Measurements from ENCODE around the gene SMAD5. TPM values are rescaled to one million over a fixed set of nuclear protein-coding genes. Genes with fewer than 3 reads are reported as not detected.

SMAD5 gene
- total RNA-seq, 1 donor from 2014 or later, result 52.7 TPM

- ATAC-seq (no peak), DNase-seq (no peak)
- Histone ChIP-seq H3K36me3 (no peaks in the 10 kb centered on the region), H3K4me1 (peaks cover 30% of the 10 kb centered on the region), H3K4me3 (no peak overlapping the region), H3K27ac (no peak overlapping the region), H3K27me3 (no peaks in the 10 kb centered on the region), H3K9me3 (no peaks in the 10 kb centered on the region)
- no peak for TF ChIP-seq CTCF (IDR thresholded peaks at IDR 0.05)
- intact Hi-C loops (cut with DNase I), result no loop called here
Measured at GRCh38 chr5:136137497-136138220, 5.0 kb downstream of the SMAD5 start.

- DNase-seq (no peak), ATAC-seq (no peak)
- TF ChIP-seq CTCF (IDR thresholded peaks at IDR 0.05), result no peak
- Histone ChIP-seq H3K36me3 (no peaks in the 10 kb centered on the region), H3K27ac (no peak overlapping the region), H3K4me3 (no peak overlapping the region), H3K27me3 (no peaks in the 10 kb centered on the region), H3K4me1 (peaks cover 14% of the 10 kb centered on the region), H3K9me3 (no peaks in the 10 kb centered on the region)
- intact Hi-C loops (cut with DNase I), result no loop called here
Measured at GRCh38 chr5:136141561-136141960, 8.9 kb downstream of the SMAD5 start.

GRCh38 chr5:136143312-136143711 lies 10.7 kb downstream of the SMAD5 start:
- Histone ChIP-seq H3K36me3 (no peaks in the 10 kb centered on the region), H3K27me3 (no peaks in the 10 kb centered on the region), H3K4me1 (no peaks in the 10 kb centered on the region), H3K27ac (no peak overlapping the region), H3K4me3 (no peak overlapping the region), H3K9me3 (no peaks in the 10 kb centered on the region)
- intact Hi-C loops (cut with DNase I), result no loop called here
- ATAC-seq (no peak), DNase-seq (no peak)
- no peak for TF ChIP-seq CTCF (IDR thresholded peaks at IDR 0.05)

DNA sequence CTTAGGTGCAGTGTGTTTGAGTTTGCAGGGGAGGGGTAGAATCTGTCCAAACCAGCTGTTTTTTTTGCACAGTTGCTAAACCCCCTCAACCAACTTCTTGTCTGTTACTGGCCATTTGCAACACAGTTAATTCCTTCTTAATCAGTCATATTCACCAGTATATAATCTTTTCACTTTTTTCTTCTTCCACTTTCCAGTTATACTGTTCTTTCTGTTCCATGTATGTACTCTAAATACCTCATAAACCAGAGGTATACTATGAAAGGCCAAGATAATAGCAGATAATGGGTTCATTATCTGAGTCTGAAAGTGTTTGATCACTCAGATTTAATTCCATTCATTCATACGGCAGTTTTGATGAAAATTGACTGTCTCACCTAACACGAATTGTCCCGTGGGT lies 11.1 kb downstream of the SMAD5 start:
- no peaks in the 10 kb centered on the region for H3K4me1 ChIP-seq
- H3K36me3 ChIP-seq, result no peaks in the 10 kb centered on the region
- ATAC-seq, result no peak
- no peak overlapping the region for H3K27ac ChIP-seq
- intact Hi-C loops (cut with DNase I), result no loop called here
- H3K4me3 ChIP-seq, result no peak overlapping the region
- no peak for DNase-seq
- TF ChIP-seq CTCF (IDR thresholded peaks at IDR 0.05), result no peak
- no peaks in the 10 kb centered on the region for H3K9me3 ChIP-seq
- H3K27me3 ChIP-seq, result no peaks in the 10 kb centered on the region

DNA sequence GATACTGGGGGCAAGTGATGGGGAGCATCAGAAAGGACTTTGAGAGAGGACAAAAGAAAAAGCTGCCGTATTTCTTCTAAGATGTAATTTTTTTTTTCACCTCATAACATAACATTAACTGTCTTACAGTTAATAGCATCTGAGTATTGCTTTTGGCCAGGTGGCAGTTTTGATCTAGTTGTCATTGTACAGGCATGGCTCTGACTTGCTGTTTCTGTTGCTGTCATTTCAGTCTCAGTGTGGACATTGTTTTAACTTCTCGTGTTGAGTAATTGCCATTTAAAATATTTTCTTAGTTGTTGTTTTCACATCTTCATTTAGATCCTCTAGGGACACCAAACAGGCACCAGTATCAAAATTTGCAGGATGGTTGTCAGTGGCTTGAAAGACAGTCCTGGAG lies 12.4 kb downstream of the SMAD5 start:
- DNase-seq (no peak), ATAC-seq (no peak)
- no peak overlapping the region for H3K4me3 ChIP-seq
- no peak overlapping the region for H3K27ac ChIP-seq
- no peaks in the 10 kb centered on the region for H3K27me3 ChIP-seq
- TF ChIP-seq CTCF (IDR thresholded peaks at IDR 0.05), result no peak
- no peaks in the 10 kb centered on the region for H3K9me3 ChIP-seq
- peaks cover 8% of the 10 kb centered on the region for H3K4me1 ChIP-seq
- intact Hi-C loops (cut with DNase I), result no loop called here
- H3K36me3 ChIP-seq, result no peaks in the 10 kb centered on the region

GRCh38 chr5:136146201-136146600 lies 13.6 kb downstream of the SMAD5 start:
- ATAC-seq, result no peak
- no peak overlapping the region for H3K4me3 ChIP-seq
- TF ChIP-seq CTCF (IDR thresholded peaks at IDR 0.05), result no peak
- no peaks in the 10 kb centered on the region for H3K36me3 ChIP-seq
- H3K9me3 ChIP-seq, result no peaks in the 10 kb centered on the region
- DNase-seq, result no peak
- intact Hi-C loops (cut with DNase I), result no loop called here
- H3K27ac ChIP-seq, result no peak overlapping the region
- no peaks in the 10 kb centered on the region for H3K27me3 ChIP-seq
- H3K4me1 ChIP-seq, result peaks cover 13% of the 10 kb centered on the region

All from upper lobe of right lung (tissue), 1 donor.